GM19467 (cell line): ENCODE results near the gene ETFDH.
"Not testable (repeated sequence)": the region's sequence is repeated elsewhere in the genome, so short reads cannot be mapped to it uniquely, and the experiment has no call there.

Experiments used
- ATAC-seq: cut with Tn5 transposase; IDR thresholded peaks from one replicate; pipeline ENCODE4 v1.9.1; 2021; ENCODE audit warnings: mild to moderate bottlenecking, moderate library complexity; ENCODE audit not compliant: unreplicated experiment

The ETFDH gene

DNA sequence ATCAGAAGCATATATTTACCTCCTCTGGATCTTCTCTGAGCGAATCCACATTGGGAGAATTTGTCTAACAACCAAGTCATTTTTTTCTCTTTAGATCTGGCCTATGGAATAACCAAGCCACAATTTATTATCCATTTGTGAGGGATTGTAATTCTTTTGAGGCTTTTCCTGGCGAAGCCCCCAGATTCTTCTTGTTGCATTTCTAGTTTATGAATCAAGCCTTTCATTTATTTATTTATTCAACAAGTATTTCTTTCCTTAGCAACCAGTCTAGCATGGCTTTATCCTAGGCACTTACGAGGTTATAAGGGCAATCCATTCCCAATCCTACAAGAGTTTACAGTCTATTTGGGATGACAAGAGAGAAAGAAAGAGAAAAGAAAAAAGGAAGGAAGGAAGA lies 78.3 kb downstream of the ETFDH start:
- no peak for ATAC-seq

DNA sequence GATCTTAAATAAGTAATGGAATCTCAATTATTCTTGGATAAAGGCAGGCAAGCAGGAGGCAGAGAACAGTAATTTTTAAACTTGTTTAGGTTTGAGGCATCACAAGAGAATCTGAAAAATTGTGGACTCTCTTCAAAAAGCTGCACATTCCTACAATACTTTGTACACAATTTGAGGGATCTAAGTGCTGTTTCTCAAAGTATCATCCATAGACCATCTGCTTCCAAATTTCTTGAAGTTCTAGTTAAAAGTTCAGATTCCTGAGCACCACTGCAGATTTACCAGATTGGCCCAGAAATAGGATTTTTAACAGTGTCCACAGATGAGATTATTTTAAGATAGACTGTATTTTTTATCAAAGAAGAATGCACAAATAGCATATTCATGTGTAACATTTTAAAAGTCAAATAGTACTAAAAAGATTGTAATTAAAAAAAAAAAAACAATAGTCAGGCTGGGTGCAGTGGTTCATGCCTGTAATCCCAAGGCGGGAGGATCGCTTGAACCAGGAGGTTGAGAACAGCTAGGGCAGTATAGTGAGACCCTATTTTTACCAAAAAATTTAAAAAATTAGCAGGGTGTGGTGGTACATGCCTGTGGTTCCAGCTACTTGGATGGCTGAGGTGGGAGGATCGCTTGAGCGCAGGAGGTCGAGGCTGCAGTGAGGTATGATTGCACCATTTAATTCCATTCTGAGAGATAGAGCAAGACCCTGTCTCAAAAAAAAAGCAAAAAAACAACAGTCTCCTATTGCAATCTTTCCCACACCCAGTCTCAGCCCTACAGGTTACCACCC lies 82.5 kb downstream of the ETFDH start:
- ATAC-seq, result no peak

DNA sequence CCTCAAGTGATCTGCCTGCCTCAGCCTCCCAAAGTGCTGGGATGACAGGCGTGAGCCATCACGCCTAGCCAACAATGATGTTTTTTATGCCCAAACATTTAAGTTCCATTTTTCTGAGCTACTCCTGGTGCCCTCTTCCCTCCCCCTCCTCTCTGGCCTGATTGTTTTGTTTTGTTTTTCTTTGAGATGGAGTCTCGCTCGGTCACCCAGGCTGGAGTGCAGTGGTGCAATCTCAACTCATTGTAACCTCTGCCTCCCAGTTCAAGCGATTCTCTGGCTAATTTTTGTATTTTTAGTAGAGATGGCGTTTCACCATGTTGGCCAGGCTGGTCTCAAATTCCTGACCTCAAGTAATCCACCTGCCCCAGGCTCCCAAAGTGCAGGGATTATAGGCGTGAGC lies 83.7 kb downstream of the ETFDH start:
- ATAC-seq, result not testable (repeated sequence)

DNA sequence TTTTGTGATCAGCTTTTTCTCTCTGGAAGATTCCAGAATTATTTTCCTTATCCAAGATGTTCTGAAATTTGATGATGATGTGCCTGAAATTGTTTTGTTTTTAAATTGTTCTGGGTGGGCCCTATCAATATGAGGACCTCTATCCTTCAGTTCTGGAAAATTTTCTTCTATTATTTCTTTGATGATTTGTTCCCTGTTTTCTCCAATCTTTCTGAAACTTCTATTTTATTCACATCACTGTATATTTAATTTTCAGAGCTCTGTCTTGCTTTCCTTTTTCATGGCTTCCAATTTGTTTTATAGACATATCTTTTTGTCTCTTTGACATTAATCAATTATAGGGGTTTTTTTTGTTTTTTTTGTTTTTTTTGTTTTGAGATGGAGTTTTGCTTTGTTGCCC lies 84.5 kb downstream of the ETFDH start:
- ATAC-seq, result no peak

DNA sequence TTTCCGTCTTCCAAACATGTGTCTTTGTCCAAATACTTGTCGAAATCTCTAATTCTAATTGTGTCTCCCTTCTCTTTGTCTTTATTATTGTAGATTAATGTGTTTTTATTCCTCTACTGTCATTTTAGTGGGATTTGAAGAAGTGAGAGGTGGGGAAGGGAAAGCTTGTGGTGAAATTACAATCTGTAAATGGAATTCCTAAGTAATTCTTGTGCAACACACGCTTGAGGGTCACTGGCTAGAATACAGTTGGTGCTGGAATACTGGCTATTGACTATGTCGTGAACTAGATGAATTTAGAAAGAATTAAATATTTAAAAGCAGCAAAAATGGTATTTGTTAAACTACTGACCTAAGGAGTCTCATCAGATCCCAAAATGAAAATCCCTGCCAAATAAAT lies 86.0 kb downstream of the ETFDH start:
- no peak for ATAC-seq

DNA sequence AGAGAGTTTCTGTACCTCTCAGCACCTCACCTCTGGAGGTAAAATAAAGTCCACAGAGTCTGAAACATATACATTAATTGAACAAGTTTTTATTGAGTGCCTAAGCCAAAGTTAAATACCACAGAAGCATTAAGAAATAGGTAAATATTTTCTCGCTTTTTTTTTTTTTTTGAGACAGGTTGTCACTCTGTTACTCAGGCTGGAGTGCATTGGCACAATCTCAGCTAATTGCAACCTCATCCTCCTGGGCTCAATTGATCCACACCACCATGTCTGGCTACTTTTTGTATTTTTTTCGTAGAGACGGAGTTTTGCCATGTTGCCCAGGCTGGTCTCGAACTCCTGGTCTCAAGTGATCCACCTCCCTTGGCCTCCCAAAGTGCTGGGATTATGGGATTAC lies 86.6 kb downstream of the ETFDH start:
- no peak for ATAC-seq
